Muscle of back (tissue), 13 donors: ENCODE data around the gene YIPF5. TPM values are rescaled to one million over a fixed set of nuclear protein-coding genes. Genes with fewer than 3 reads are reported as not detected.
A peak's percentile ranks its signal among the peaks of the same experiment; 100 is the strongest.

Source experiments
- DNase-seq, 3 donors: peaks; one replicate each; pipeline versions ENCODE4 v3.0.0 to v3.0.0-alpha.2; 2013
- long read RNA-seq, 9 donors: transcript quantifications; one replicate each; lab custom pipeline, GENCODE V29; 2026
- polyA plus RNA-seq, 10 donors: library from polyadenylated mRNA; unstranded; fragments of 120-200 nt; gene quantifications; one replicate each; pipeline ENCODE4 v1.2.1, GENCODE V29; 2013; ENCODE audit not compliant: insufficient read length in 10 of 10

Gene YIPF5
- 10 to 100 TPM; 32.9 to 60.3 (median 48.7) TPM for polyA plus RNA-seq
- long read RNA-seq, donor 1, transcript YIPF5-201 (6 exons, 3,147 nt): major isoform, 16 of 17 reads
- long read RNA-seq, donor 1, partial matches to known transcripts: 0 of 17 reads
- long read RNA-seq, donor 1, other reads (novel, unspliced or antisense): 0 of 17 reads
- long read RNA-seq, donor 2, transcript YIPF5-201 (6 exons, 3,147 nt): major isoform, 16 of 18 reads
- long read RNA-seq, donor 2, partial matches to known transcripts: 0 of 18 reads
- long read RNA-seq, donor 2, other reads (novel, unspliced or antisense): 0 of 18 reads
- long read RNA-seq, donor 3: 0 reads
- long read RNA-seq, donor 4, transcript YIPF5-201 (6 exons, 3,147 nt): major isoform, 10 of 11 reads
- long read RNA-seq, donor 4, partial matches to known transcripts: 0 of 11 reads
- long read RNA-seq, donor 4, other reads (novel, unspliced or antisense): 0 of 11 reads
- long read RNA-seq, donor 5, transcript YIPF5-201 (6 exons, 3,147 nt): major isoform, 28 of 35 reads
- long read RNA-seq, donor 5, partial matches to known transcripts: 6 of 35 reads
- long read RNA-seq, donor 5, other reads (novel, unspliced or antisense): 0 of 35 reads
- long read RNA-seq, donor 6, transcript YIPF5-201 (6 exons, 3,147 nt): major isoform, 20 of 20 reads
- long read RNA-seq, donor 6, partial matches to known transcripts: 0 of 20 reads
- long read RNA-seq, donor 6, other reads (novel, unspliced or antisense): 0 of 20 reads
- long read RNA-seq, donor 7, transcript YIPF5-201 (6 exons, 3,147 nt): major isoform, 14 of 29 reads
- long read RNA-seq, donor 7, partial matches to known transcripts: 14 of 29 reads
- long read RNA-seq, donor 7, other reads (novel, unspliced or antisense): 0 of 29 reads
- long read RNA-seq, donor 8, transcript YIPF5-201 (6 exons, 3,147 nt): major isoform, 13 of 14 reads
- long read RNA-seq, donor 8, partial matches to known transcripts: 0 of 14 reads
- long read RNA-seq, donor 8, other reads (novel, unspliced or antisense): 0 of 14 reads
- long read RNA-seq, donor 9, partial matches to known transcripts: 0 of 4 reads
- long read RNA-seq, donor 9, other reads (novel, unspliced or antisense): 0 of 4 reads

GRCh38 chr5:144170276-144171024 is at the start of gene YIPF5, which contains the start of gene KCTD16:
Gene YIPF5, minus strand, starts transcription at chr5:144170659. Its CDS starts 704 bp downstream, at chr5:144169955.
Gene KCTD16, plus strand, starts transcription at chr5:144170873.
- DNase-seq: peak; percentile 94 to 98 (median 95)

GRCh38 chr5:144219869-144220268 is 49.4 kb upstream of the YIPF5 start:
- no peak for DNase-seq

- DNase-seq: no peak
Observed at GRCh38 chr5:144210655-144211054, 40.2 kb upstream of the YIPF5 start.

GRCh38 chr5:144209361-144209760 is 38.9 kb upstream of the YIPF5 start:
- no peak for DNase-seq

- no peak for DNase-seq
Observed at GRCh38 chr5:144207875-144208444, 37.5 kb upstream of the YIPF5 start.

- no peak for DNase-seq
Observed at GRCh38 chr5:144206141-144206540, 35.7 kb upstream of the YIPF5 start.

- DNase-seq: peak; percentile 14 to 62 (median 21)
Observed at GRCh38 chr5:144205141-144205551, 34.7 kb upstream of the YIPF5 start.

- peak; percentile 52 to 84 (median 70) for DNase-seq
Observed at GRCh38 chr5:144203750-144204596, 33.5 kb upstream of the YIPF5 start.

- DNase-seq: no peak
Observed at GRCh38 chr5:144202726-144203125, 32.3 kb upstream of the YIPF5 start.

GRCh38 chr5:144202072-144202471 is 31.6 kb upstream of the YIPF5 start:
- DNase-seq: no peak

GRCh38 chr5:144201588-144201987 is 31.1 kb upstream of the YIPF5 start:
- DNase-seq: no peak

GRCh38 chr5:144198386-144198785 is 27.9 kb upstream of the YIPF5 start:
- DNase-seq: no peak

- DNase-seq: no peak
Observed at GRCh38 chr5:144196612-144197011, 26.2 kb upstream of the YIPF5 start.

GRCh38 chr5:144195448-144195847 is 25.0 kb upstream of the YIPF5 start:
- DNase-seq: no peak

- DNase-seq: no peak
Observed at GRCh38 chr5:144194144-144194543, 23.7 kb upstream of the YIPF5 start.

GRCh38 chr5:144192661-144193060 is 22.2 kb upstream of the YIPF5 start:
- no peak for DNase-seq

GRCh38 chr5:144191998-144192397 is 21.5 kb upstream of the YIPF5 start:
- peak in 1 of 3 donors; percentile 53 for DNase-seq

- DNase-seq: no peak
Observed at GRCh38 chr5:144191531-144191930, 21.1 kb upstream of the YIPF5 start.

- peak in 1 of 3 donors; percentile 57 for DNase-seq
Observed at GRCh38 chr5:144189800-144190429, 19.5 kb upstream of the YIPF5 start.
